Gastrocnemius medialis (tissue), 4 donors: ENCODE results near the gene FOXP4. TPM values are rescaled to one million over a fixed set of nuclear protein-coding genes. Genes with fewer than 3 reads are reported as not detected.

ENCODE experiments used
- ATAC-seq, 2 donors: fragments of 150-250 bp; one replicate each; pipeline ENCODE4 v1.9.1; 2016
- DNase-seq, 2 donors: peaks; one replicate each; pipeline ENCODE4 v3.0.0-alpha.2; 2019
- H3K27ac ChIP-seq, 4 donors: fragments of 200-600 bp; sonication (generic); 1 replicate in 1 of 4; 2 replicates in 3 of 4; pipeline ENCODE4 v1.5.1; 2016 to 2018; ENCODE audit warnings: mild to moderate bottlenecking in 2 of 4, moderate library complexity in 1 of 4
- H3K27me3 ChIP-seq, 3 donors: fragments of 200-600 bp; sonication (generic) in 2 of 3; 1 replicate in 1 of 3; 2 replicates in 2 of 3; pipeline versions ENCODE4 v1.5.1 to v1.6.0; 2016 to 2019; ENCODE audit warnings: mild to moderate bottlenecking in 1 of 3, moderate library complexity in 1 of 3
- H3K36me3 ChIP-seq, 2 donors: fragments of 200-600 bp; sonication (generic) in 1 of 2; one replicate each; pipeline ENCODE4 v1.5.1; 2017 to 2018
- H3K4me1 ChIP-seq, 2 donors: fragments of 200-600 bp; sonication (generic) in 1 of 2; one replicate each; pipeline ENCODE4 v1.5.1; 2016 to 2017; ENCODE audit warnings: mild to moderate bottlenecking in 2 of 2
- H3K4me3 ChIP-seq, 4 donors: fragments of 200-600 bp; sonication (generic) in 3 of 4; 1 replicate in 1 of 4; 2 replicates in 3 of 4; pipeline ENCODE4 v1.5.1; 2016 to 2019; ENCODE audit warnings: mild to moderate bottlenecking in 2 of 4
- H3K9me3 ChIP-seq, 3 donors: fragments of 200-600 bp; sonication (generic) in 2 of 3; 1 replicate in 1 of 3; 2 replicates in 2 of 3; pipeline ENCODE4 v1.5.1; 2016 to 2019
- POLR2A ChIP-seq, 2 donors: fragments of 450-650 bp; IDR thresholded peaks; one replicate each; pipeline ENCODE4 v1.6.1; 2017; ENCODE audit warnings: antibody characterized with exemption in 2 of 2, mild to moderate bottlenecking in 2 of 2, moderate library complexity in 2 of 2
- in situ Hi-C, 4 donors: fragments of 200-750 bp; cut with MboI; loops; one replicate each; pipeline versions ENCODE4 v1.15.0 to v1.8.0; 2017; ENCODE audit warnings: low sequenced_read_pairs in 4 of 4
- intact Hi-C: fragments of 100-400 bp; cut with DNase I; formaldehyde crosslinking; loops from one replicate; pipeline ENCODE4 v1.15.1; 2023; ENCODE audit warnings: low total_unique reads
- total RNA-seq, 4 donors: library from RNA; depleted of rRNA; stranded (reverse); fragments of >200 nt; gene quantifications; one replicate each; pipeline versions ENCODE4 v1.1.0 to v1.2.3, GENCODE V29; 2016
- TF ChIP-seq, protein P1 (sequence below), 5 experiments: fragments of 450-650 bp in 3 of 5; fragments of 200-600 bp in 2 of 5; sonication (generic) in 2 of 5; IDR thresholded peaks in 4 of 5; conservative IDR thresholded peaks in 1 of 5; 1 replicate in 4 of 5; 2 replicates in 1 of 5; pipeline ENCODE4 v1.5.1; 2016 to 2019; ENCODE audit warnings: antibody characterized with exemption in 5 of 5, mild to moderate bottlenecking in 3 of 5, moderate library complexity in 3 of 5

FOXP4 gene
- total RNA-seq, 4 donors from 2014 or later, result 3.4 to 11.4 (median 6.5) TPM

DNA sequence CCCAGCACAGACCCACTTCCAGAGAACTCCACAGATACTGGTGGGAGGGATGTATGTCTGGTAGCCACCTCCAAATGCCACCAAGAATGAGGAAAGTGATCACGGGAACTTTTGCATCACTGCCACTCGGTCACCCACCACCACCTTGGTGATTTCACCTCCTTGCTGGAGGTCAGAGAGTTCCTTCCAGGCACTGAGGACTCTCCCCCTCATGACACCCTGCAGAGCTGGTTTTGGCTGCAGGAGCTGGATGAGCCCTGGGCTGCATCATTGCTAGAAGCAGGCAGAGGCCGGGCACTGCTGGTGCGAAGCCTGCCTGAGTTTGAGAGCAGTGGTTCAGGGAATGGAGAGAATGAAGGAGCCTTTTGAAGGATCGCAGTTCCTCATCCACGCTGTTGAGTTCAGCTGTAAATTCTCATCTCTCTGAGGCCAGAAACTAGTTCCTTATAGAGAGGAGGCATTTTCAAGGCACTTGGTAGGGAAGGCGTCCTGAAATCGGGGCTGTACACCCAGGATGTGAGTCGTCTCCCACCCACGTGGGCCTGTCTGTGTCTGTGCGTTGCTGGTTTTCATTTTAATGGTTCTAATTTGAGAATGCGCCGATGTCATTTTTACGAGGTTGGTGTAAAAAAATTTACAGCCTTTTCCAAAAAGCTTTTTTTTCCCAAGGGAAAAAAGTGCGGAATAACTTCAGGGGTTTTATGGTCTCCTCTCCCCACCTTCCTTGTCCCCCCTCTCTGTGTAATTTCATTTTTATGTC lies 25.0 kb downstream of the FOXP4 start:
- peaks cover 1 to 12% of the 10 kb centered on the region in 2 donors for H3K36me3 ChIP-seq
- in situ Hi-C loops, result no loop called here
- ATAC-seq, result no peak

DNA sequence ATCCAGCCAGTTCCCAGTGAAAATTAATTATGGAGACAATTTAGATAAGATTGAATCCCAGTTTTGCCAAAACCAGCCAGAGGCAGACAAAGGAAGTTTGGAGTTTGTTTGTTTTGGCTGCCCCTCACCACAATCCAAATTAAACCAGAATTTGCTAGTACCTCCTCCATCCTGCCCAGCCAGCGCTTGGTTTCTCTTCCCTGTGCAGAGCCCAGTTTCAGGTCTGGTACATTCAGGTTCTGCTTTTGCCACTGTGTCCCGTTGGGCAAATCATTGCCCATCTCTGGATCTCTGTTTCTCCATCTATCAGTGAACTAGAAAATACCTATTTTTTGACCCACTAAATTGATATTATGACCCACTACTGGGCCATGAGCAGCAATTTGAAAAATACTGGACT lies 26.4 kb downstream of the FOXP4 start:
- peaks cover 10 to 11% of the 10 kb centered on the region in 2 donors for H3K4me1 ChIP-seq
- H3K36me3 ChIP-seq, result no peaks in the 10 kb centered on the region

More for the DNA sequence above, 25.0 kb downstream of the FOXP4 start:
- DNase-seq, result no peak
- Histone ChIP-seq H3K27me3 (no peaks in the 10 kb centered on the region), H3K27ac (no peak overlapping the region), H3K4me3 (no peak overlapping the region), H3K9me3 (no peaks in the 10 kb centered on the region), H3K4me1 (peaks cover 8% of the 10 kb centered on the region in 2 donors)
- no peak for TF ChIP-seq POLR2A (IDR thresholded peaks at IDR 0.05)
- TF ChIP-seq, protein P1, sequence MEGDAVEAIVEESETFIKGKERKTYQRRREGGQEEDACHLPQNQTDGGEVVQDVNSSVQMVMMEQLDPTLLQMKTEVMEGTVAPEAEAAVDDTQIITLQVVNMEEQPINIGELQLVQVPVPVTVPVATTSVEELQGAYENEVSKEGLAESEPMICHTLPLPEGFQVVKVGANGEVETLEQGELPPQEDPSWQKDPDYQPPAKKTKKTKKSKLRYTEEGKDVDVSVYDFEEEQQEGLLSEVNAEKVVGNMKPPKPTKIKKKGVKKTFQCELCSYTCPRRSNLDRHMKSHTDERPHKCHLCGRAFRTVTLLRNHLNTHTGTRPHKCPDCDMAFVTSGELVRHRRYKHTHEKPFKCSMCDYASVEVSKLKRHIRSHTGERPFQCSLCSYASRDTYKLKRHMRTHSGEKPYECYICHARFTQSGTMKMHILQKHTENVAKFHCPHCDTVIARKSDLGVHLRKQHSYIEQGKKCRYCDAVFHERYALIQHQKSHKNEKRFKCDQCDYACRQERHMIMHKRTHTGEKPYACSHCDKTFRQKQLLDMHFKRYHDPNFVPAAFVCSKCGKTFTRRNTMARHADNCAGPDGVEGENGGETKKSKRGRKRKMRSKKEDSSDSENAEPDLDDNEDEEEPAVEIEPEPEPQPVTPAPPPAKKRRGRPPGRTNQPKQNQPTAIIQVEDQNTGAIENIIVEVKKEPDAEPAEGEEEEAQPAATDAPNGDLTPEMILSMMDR (IDR thresholded peaks at IDR 0.05 in 4 of 5, conservative IDR thresholded peaks at IDR 0.05 in 1 of 5), result no peak
- intact Hi-C loops, result no loop called here

DNA sequence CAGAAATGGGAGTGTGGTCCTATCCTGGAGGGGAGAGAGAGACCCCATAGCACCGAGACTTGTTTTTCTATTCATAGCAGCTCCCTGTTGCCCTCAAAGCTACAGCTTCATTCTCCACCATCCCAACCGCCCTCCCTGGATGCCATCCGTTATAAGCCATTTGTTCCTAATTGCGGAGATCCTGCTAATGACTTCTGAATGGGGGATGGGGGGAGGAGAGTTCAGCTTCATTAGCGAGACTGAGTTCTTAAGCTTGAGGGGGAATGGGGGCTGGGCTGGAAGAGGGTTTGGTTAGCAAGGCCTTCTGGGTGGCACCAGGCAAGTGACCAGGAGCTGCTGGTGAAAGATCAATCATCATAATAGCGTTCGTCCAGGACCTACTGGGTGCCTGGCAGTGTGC lies 27.1 kb downstream of the FOXP4 start:
- Histone ChIP-seq H3K27ac (no peak overlapping the region), H3K36me3 (no peaks in the 10 kb centered on the region), H3K4me1 (peaks cover 15 to 16% of the 10 kb centered on the region in 2 donors), H3K9me3 (no peaks in the 10 kb centered on the region), H3K27me3 (no peaks in the 10 kb centered on the region), H3K4me3 (no peak overlapping the region)
- no peak for ATAC-seq
- TF ChIP-seq, protein P1 (IDR thresholded peaks at IDR 0.05 in 4 of 5, conservative IDR thresholded peaks at IDR 0.05 in 1 of 5), result no peak
- no peak for TF ChIP-seq POLR2A (IDR thresholded peaks at IDR 0.05)
- no peak for DNase-seq
- in situ Hi-C loops, result no loop called here
- intact Hi-C loops, result no loop called here

More for the DNA sequence above, 26.4 kb downstream of the FOXP4 start:
- ATAC-seq (no peak), DNase-seq (no peak)
- intact Hi-C loops, result no loop called here
- H3K27ac ChIP-seq, result no peak overlapping the region
- in situ Hi-C loops, result no loop called here
- no peak for TF ChIP-seq POLR2A (IDR thresholded peaks at IDR 0.05)
- TF ChIP-seq, protein P1 (IDR thresholded peaks at IDR 0.05 in 4 of 5, conservative IDR thresholded peaks at IDR 0.05 in 1 of 5), result no peak
- H3K4me3 ChIP-seq, result no peak overlapping the region
- no peaks in the 10 kb centered on the region for H3K27me3 ChIP-seq
- no peaks in the 10 kb centered on the region for H3K9me3 ChIP-seq

DNA sequence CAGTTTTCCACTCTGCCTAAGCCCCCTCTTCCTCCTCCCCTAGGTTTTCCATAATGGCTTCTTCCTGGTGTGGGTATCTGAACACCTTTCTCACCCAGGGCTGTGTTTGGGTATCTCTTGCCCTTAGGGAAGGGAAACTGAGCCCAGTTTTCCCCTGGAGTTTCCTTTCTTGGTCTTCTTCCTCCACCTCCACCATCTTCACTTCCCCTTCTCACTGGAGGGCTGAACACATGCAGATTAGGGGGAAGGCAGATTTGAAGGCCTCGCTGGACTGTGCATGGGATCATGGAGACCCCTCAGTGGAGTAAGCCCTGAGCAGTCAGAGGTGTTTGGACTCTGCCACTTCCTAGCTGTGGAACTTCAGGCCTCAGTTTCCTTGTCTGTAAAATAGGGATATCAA lies 27.8 kb downstream of the FOXP4 start:
- no peaks in the 10 kb centered on the region for H3K27me3 ChIP-seq
- in situ Hi-C loops, result no loop called here
- no peak for TF ChIP-seq POLR2A (IDR thresholded peaks at IDR 0.05)
- TF ChIP-seq, protein P1 (IDR thresholded peaks at IDR 0.05 in 4 of 5, conservative IDR thresholded peaks at IDR 0.05 in 1 of 5), result no peak
- no peak overlapping the region for H3K27ac ChIP-seq
- no peaks in the 10 kb centered on the region for H3K36me3 ChIP-seq
- no peaks in the 10 kb centered on the region for H3K9me3 ChIP-seq
- no peak overlapping the region for H3K4me3 ChIP-seq
- intact Hi-C loops, result no loop called here
- ATAC-seq (no peak), DNase-seq (no peak)
- H3K4me1 ChIP-seq, result peaks cover 10 to 16% of the 10 kb centered on the region in 2 donors
